ENCODE measurements around the gene SCN9A. TPM values are rescaled to one million over a fixed set of nuclear protein-coding genes. Genes with fewer than 3 reads are reported as not detected.

SCN9A gene
- 7.8 and 11.6 TPM in 2 replicates for total RNA-seq

DNA sequence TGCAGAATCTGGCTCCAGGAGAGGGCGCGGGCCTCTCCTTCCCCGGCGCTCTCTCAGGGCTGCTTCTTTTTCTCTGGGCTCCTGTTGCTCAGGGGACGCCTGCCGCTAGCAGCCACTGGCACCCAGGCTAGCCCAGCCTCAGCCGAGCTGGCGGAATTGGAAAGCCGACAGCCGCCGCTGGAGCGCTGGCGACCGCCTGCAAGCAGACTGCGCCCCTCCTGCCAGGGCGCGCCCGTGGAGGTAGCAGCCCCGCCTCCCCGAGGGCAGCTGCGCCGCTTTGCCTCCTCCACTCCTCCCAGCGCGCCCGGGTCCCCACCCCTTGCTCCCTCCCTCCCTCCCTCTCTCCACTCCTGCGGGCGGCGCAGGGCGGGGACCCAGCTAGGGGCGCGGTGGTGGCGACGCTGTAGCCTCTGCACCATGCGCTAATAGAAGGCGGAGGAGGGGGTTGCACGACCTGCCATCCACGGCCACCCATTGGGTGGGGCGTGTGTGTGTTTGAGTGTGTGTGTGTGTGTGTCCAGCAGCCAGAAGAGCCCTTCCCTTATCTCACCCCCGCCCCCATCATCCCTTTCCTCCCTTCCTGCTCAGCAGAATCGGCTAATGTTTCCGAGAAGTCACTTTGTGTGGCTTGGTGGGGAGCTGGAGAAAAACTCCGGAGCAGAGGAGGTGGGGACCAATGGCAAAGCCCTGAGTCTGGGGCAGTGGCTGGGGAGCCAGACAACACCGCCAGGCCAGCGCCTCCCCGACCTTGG is at the start of gene SCN9A:
Gene SCN9A, minus strand, starts transcription at position 209 of the 752 bp plus-strand sequence. CDS start 64,188 bp downstream, outside the sequence.

Other genes starting within 250 kb of the SCN9A start
- gene SCN1A, start 247.9 kb downstream of the SCN9A start, total RNA-seq, result 0.09 and 0.28 TPM in 2 replicates
- gene SCN7A, start 118.3 kb upstream of the SCN9A start, total RNA-seq, result 0.09 and 0.14 TPM in 2 replicates

Measured in smooth muscle cell of bladder (primary cell).